Transverse colon (tissue), 4 donors: Measurements from ENCODE around the gene RAB32. TPM values are rescaled to one million over a fixed set of nuclear protein-coding genes. Genes with fewer than 3 reads are reported as not detected.

ENCODE experiments used
- total RNA-seq, 4 donors: library from RNA; depleted of rRNA; stranded (reverse); fragments of >200 nt; gene quantifications; one replicate each; pipeline ENCODE4 v1.1.0, GENCODE V29; 2016

RAB32 gene
- total RNA-seq, 4 donors from 2014 or later, result 3.7 to 43.4 (median 29.1) TPM

Other genes with a start within 250 kb of the RAB32 start
- 10 to 100 TPM in 1 of 4 donors, 1 to 10 TPM in 3; 1.1 to 28.7 (median 3.2) TPM for gene ADGB, start 55.1 kb downstream of the RAB32 start, total RNA-seq